AG04449 (cell line): ENCODE data around the gene NFASC.

Experiments
- CTCF ChIA-PET: fragments of 350-600 bp; formaldehyde crosslinking; extraction: SDS; loops from one replicate; lab custom pipeline; 2021; ENCODE audit warnings: antibody characterized with exemption; lab: Yijun Ruan, JAX
- POLR2A ChIA-PET: fragments of 400-600, 350-600 bp; formaldehyde crosslinking; extraction: SDS; loops from one replicate; lab custom pipeline; 2020; ENCODE audit warnings: antibody characterized with exemption, inconsistent platforms; lab: Yijun Ruan, JAX
- DNase-seq: peaks from one replicate; pipeline ENCODE4 v3.0.0-alpha.2; 2010; ENCODE audit warnings: low read depth, low spot score
- H3K4me3 ChIP-seq: 2 replicates; pipeline ENCODE4 v1.5.1; 2011; ENCODE audit warnings: low read depth, mild to moderate bottlenecking, control low read depth, low read length
- CTCF ChIP-seq: IDR thresholded peaks from one replicate; pipeline ENCODE4 v1.5.1; 2011; ENCODE audit warnings: mild to moderate bottlenecking, moderate library complexity, low read length, control low read depth, inconsistent platforms; ENCODE audit not compliant: insufficient read depth; ENCODE audit errors: missing control alignments

The NFASC gene

GRCh38 chr1:205060746-205061145 lies 190.1 kb downstream of the NFASC start:
- no peak overlapping the region for H3K4me3 ChIP-seq
- no peak for DNase-seq
- TF ChIP-seq CTCF = no peak
- ChIA-PET POLR2A (no interaction called here), CTCF (interaction anchor here (0.8 to 6.7 kb wide), 40 partner anchors 10 to 253 kb away, joined by 3 to 262 read pairs (median 10); partner anchors contain the start of genes CNTN2, RBBP5 and TMEM81)

- ChIA-PET POLR2A (no interaction called here), CTCF (interaction anchor here (0.7 to 6.7 kb wide), 64 partner anchors 10 to 302 kb away, joined by 3 to 262 read pairs (median 7); partner anchors contain the start of genes CNTN2, RBBP5 and TMEM81)
- no peak for TF ChIP-seq CTCF
- no peak for DNase-seq
- H3K4me3 ChIP-seq = no peak overlapping the region
Measured at GRCh38 chr1:205061227-205061626, 190.6 kb downstream of the NFASC start.

GRCh38 chr1:205061665-205062069 lies 191.0 kb downstream of the NFASC start:
- ChIA-PET CTCF (interaction anchor here (0.6 to 6.7 kb wide), 68 partner anchors 10 to 301 kb away, joined by 3 to 262 read pairs (median 7); partner anchors contain the start of genes CNTN2, RBBP5 and TMEM81), POLR2A (no interaction called here)
- H3K4me3 ChIP-seq = no peak overlapping the region
- peak; percentile 90 for TF ChIP-seq CTCF
- DNase-seq = no peak

- CTCF ChIA-PET = interaction anchor here (0.6 to 6.7 kb wide), 38 partner anchors 9 to 263 kb away, joined by 3 to 262 read pairs (median 9); partner anchors contain the start of genes CNTN2 and TMEM81
- DNase-seq = no peak
- TF ChIP-seq CTCF = no peak
- POLR2A ChIA-PET = no interaction called here
- no peak overlapping the region for H3K4me3 ChIP-seq
Measured at GRCh38 chr1:205062319-205062718, 191.7 kb downstream of the NFASC start.

GRCh38 chr1:205062895-205063294 lies 192.2 kb downstream of the NFASC start:
- CTCF ChIA-PET = interaction anchor here (0.9 to 6.7 kb wide), 24 partner anchors 9 to 263 kb away, joined by 3 to 262 read pairs (median 20); partner anchors contain the start of genes CNTN2 and TMEM81
- H3K4me3 ChIP-seq = no peak overlapping the region
- DNase-seq = no peak
- POLR2A ChIA-PET = no interaction called here
- no peak for TF ChIP-seq CTCF

GRCh38 chr1:205064301-205064700 lies 193.6 kb downstream of the NFASC start:
- ChIA-PET CTCF (interaction anchor here (0.6 to 6.7 kb wide), 9 partner anchors 13 to 256 kb away, joined by 3 to 262 read pairs (median 65); no protein-coding TSS in a partner anchor), POLR2A (no interaction called here)
- no peak for TF ChIP-seq CTCF
- H3K4me3 ChIP-seq = no peak overlapping the region
- no peak for DNase-seq
